GM19023 (cell line): ENCODE results near the gene ANKRD36C.
A peak's percentile ranks its signal among the peaks of the same experiment; 100 is the strongest.
"Not testable (repeated sequence)": the region's sequence is repeated elsewhere in the genome, so short reads cannot be mapped to it uniquely, and the experiment has no call there.

Experiments
- ATAC-seq: cut with Tn5 transposase; IDR thresholded peaks from one replicate; pipeline ENCODE4 v1.9.1; 2021; ENCODE audit warnings: mild to moderate bottlenecking, moderate library complexity; ENCODE audit not compliant: unreplicated experiment

The ANKRD36C gene

GRCh38 chr2:96008051-96008450 is 16.4 kb upstream of the ANKRD36C start:
- not testable (repeated sequence) for ATAC-seq

GRCh38 chr2:96006248-96006647 is 14.6 kb upstream of the ANKRD36C start:
- ATAC-seq: not testable (repeated sequence)

GRCh38 chr2:95992520-95993272 is 1.1 kb upstream of the ANKRD36C start:
- not testable (repeated sequence) for ATAC-seq

GRCh38 chr2:95992102-95992501 is 478 bp upstream of the ANKRD36C start:
- peak; percentile 55 for ATAC-seq

GRCh38 chr2:95990884-95991283 is 740 bp downstream of the ANKRD36C start:
- not testable (repeated sequence) for ATAC-seq

GRCh38 chr2:95951662-95952061 is 40.0 kb downstream of the ANKRD36C start:
- ATAC-seq: not testable (repeated sequence)

- ATAC-seq: not testable (repeated sequence)
Measured at GRCh38 chr2:95948039-95948438, 43.6 kb downstream of the ANKRD36C start.

- ATAC-seq: not testable (repeated sequence)
Measured at GRCh38 chr2:95939947-95940346, 51.7 kb downstream of the ANKRD36C start.

- not testable (repeated sequence) for ATAC-seq
Measured at GRCh38 chr2:95930740-95931139, 60.9 kb downstream of the ANKRD36C start.

- not testable (repeated sequence) for ATAC-seq
Measured at GRCh38 chr2:95917007-95917406, 74.6 kb downstream of the ANKRD36C start.

- not testable (repeated sequence) for ATAC-seq
Measured at GRCh38 chr2:95915131-95915530, 76.5 kb downstream of the ANKRD36C start.

GRCh38 chr2:95911431-95911830 is 80.2 kb downstream of the ANKRD36C start:
- not testable (repeated sequence) for ATAC-seq

- not testable (repeated sequence) for ATAC-seq
Measured at GRCh38 chr2:95894443-95894842, 97.2 kb downstream of the ANKRD36C start.

- not testable (repeated sequence) for ATAC-seq
Measured at GRCh38 chr2:95867929-95868328, 123.7 kb downstream of the ANKRD36C start.

GRCh38 chr2:95867047-95867677 is 124.5 kb downstream of the ANKRD36C start:
- not testable (repeated sequence) for ATAC-seq

GRCh38 chr2:95862121-95862520 is 129.5 kb downstream of the ANKRD36C start:
- ATAC-seq: not testable (repeated sequence)

- ATAC-seq: no peak
Measured at GRCh38 chr2:95836151-95836550, 155.5 kb downstream of the ANKRD36C start.

GRCh38 chr2:95834077-95835013 is 157.3 kb downstream of the ANKRD36C start:
- not testable (repeated sequence) for ATAC-seq

GRCh38 chr2:95824218-95824617 is 167.4 kb downstream of the ANKRD36C start:
- ATAC-seq: not testable (repeated sequence)

- ATAC-seq: not testable (repeated sequence)
Measured at GRCh38 chr2:95817521-95817920, 174.1 kb downstream of the ANKRD36C start.

- ATAC-seq: not testable (repeated sequence)
Measured at GRCh38 chr2:95813311-95813710, 178.3 kb downstream of the ANKRD36C start.
